Measurements from ENCODE around the gene FAM72A.
"Not testable (repeated sequence)": the region's sequence is repeated elsewhere in the genome, so short reads cannot be mapped to it uniquely, and the experiment has no call there.

Gene FAM72A

GRCh38 chr1:206215600-206216392 is 13.2 kb upstream of the FAM72A start:
- not testable (repeated sequence) for DNase-seq

- not testable (repeated sequence) for DNase-seq
These were observed 8.2 kb upstream of the FAM72A start for GRCh38 chr1:206210802-206211201.

- not testable (repeated sequence) for DNase-seq
These were observed 2.9 kb upstream of the FAM72A start for GRCh38 chr1:206205569-206205968.

GRCh38 chr1:206204871-206205270 is 2.2 kb upstream of the FAM72A start:
- peak; percentile 28 for DNase-seq

- not testable (repeated sequence) for DNase-seq
These were observed 1.5 kb upstream of the FAM72A start for GRCh38 chr1:206204159-206204511.

- peak; percentile 69 for DNase-seq
These were observed 922 bp upstream of the FAM72A start, which contains the start of gene SRGAP2 for GRCh38 chr1:206203364-206204158. TSS of gene SRGAP2 (plus strand) at chr1:206203541. CDS start at chr1:206205971, 2,430 bp downstream.

GRCh38 chr1:206196748-206197424 is 5.8 kb downstream of the FAM72A start:
- not testable (repeated sequence) for DNase-seq

GRCh38 chr1:206195182-206195581 is 7.5 kb downstream of the FAM72A start:
- DNase-seq: not testable (repeated sequence)

GRCh38 chr1:206186826-206187225 is 15.8 kb downstream of the FAM72A start:
- DNase-seq: not testable (repeated sequence)

GRCh38 chr1:206185778-206186177 is 16.9 kb downstream of the FAM72A start:
- DNase-seq: not testable (repeated sequence)

- not testable (repeated sequence) for DNase-seq
These were observed 18.9 kb downstream of the FAM72A start for GRCh38 chr1:206183788-206184187.

- not testable (repeated sequence) for DNase-seq
These were observed 20.0 kb downstream of the FAM72A start for GRCh38 chr1:206182368-206183317.

- DNase-seq: not testable (repeated sequence)
These were observed 23.0 kb downstream of the FAM72A start for GRCh38 chr1:206179666-206180065.

- DNase-seq: peak; percentile 54
These were observed 24.3 kb downstream of the FAM72A start for GRCh38 chr1:206178061-206178989.

- DNase-seq: not testable (repeated sequence)
These were observed 26.5 kb downstream of the FAM72A start for GRCh38 chr1:206176114-206176502.

- DNase-seq: peak; percentile 22
These were observed 27.1 kb downstream of the FAM72A start for GRCh38 chr1:206175459-206176113.

GRCh38 chr1:206174182-206174868 is 28.3 kb downstream of the FAM72A start:
- DNase-seq: peak; percentile 30

GRCh38 chr1:206173110-206173719 is 29.4 kb downstream of the FAM72A start:
- DNase-seq: not testable (repeated sequence)

- DNase-seq: not testable (repeated sequence)
These were observed 32.8 kb downstream of the FAM72A start for GRCh38 chr1:206169794-206170193.

Data from islet precursor cell (in vitro differentiated cells).